GM18951 (cell line): ENCODE data around the gene KLF7.

Experiments
- POLR2A ChIP-seq: IDR thresholded peaks from 4 replicates; pipeline ENCODE4 v1.6.1; 2011; ENCODE audit warnings: mild to moderate bottlenecking; ENCODE audit not compliant: insufficient read length, insufficient read depth; ENCODE audit errors: extremely low read depth
- in situ Hi-C: fragments of 300-500 bp; cut with MboI; formaldehyde crosslinking; loops from one replicate; pipeline ENCODE4 v1.12.0; 2022; ENCODE audit warnings: low sequenced_read_pairs, mixed read lengths, inconsistent platforms; ENCODE audit not compliant: unreplicated experiment

The KLF7 gene

GRCh38 chr2:207163053-207163755, 2.5 kb downstream of the KLF7 start:
- no peak for TF ChIP-seq POLR2A
- in situ Hi-C loops: no loop called here

DNA sequence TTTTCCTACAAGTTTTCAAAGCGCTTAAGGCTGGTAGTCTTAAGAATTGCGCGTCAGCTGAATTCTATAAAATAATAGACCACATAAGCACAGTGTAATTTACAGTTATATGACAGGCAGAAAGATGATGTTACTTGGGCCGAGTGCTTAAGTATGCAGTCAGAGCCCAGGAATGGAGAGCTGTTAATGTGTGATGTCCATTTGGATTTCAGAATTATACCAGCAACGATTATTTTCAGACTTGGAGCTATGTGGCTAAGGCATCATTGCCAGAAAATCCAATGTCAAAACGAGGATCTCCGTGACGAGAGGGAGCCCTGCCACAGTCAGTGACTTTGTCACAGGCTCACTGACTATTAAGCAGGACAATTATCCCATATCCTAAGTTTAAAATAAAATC, 3.4 kb downstream of the KLF7 start:
- in situ Hi-C loops: no loop called here
- no peak for TF ChIP-seq POLR2A

DNA sequence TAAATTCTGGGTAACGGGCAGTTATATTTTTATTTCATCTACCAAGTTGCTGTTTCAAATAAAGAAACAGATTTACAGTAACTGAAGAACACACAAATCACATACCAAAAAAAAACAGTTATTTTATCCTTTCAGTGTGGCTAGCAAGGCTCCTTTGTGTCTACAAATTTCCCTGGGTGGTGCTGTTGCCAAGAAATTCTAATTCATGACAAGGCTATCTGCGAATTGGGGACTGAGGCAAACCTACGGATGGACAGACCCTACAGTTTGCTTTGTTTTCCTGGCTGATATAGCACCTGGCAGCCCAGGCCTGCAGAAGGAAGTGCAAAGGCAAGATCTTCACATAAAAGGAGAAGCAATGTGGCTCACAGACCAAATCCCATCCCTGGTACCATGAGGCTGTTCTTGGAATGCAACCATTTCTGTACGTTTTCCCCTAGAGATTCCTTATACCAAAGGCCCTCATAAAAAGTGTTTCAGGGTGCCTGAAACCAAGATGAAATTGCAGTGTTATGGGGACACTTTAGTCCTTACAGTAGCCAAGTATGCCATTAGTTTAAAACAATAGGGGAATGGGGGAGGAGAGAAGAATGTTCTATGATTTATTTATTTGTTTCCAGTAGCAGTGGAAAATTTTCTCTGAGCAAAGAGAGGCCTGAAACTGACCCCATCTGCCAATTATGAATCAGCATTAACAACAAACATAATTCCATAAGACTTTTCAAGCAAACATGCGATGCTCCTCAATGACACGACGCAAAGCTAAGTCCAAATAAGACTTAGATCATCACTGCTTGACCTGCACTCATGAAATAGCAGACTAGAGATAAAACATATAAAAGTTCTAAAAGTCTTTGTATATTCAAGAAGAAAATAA, 4.3 kb downstream of the KLF7 start:
- in situ Hi-C loops: no loop called here
- no peak for TF ChIP-seq POLR2A

- TF ChIP-seq POLR2A: no peak
- in situ Hi-C loops: no loop called here
Measured at GRCh38 chr2:207160115-207160514, 5.6 kb downstream of the KLF7 start.

DNA sequence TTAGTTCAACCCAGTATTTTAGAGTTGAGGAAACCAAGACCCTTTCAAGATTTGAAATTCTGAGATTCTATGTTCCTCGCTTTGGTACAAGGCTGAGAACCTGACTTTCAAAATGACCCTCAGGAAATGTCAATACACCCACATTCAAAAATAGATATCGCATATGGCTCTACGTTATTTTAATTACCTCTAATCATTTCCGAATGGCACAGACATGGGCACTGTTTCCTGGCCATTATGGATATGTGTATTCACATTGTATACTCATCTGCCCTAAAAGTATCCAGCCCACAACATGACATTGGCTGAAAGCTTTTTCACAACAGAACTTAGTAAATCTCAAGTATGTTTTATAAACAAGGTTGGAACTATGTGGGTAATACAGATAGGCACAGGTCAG, 6.7 kb downstream of the KLF7 start:
- in situ Hi-C loops: no loop called here
- TF ChIP-seq POLR2A: no peak

DNA sequence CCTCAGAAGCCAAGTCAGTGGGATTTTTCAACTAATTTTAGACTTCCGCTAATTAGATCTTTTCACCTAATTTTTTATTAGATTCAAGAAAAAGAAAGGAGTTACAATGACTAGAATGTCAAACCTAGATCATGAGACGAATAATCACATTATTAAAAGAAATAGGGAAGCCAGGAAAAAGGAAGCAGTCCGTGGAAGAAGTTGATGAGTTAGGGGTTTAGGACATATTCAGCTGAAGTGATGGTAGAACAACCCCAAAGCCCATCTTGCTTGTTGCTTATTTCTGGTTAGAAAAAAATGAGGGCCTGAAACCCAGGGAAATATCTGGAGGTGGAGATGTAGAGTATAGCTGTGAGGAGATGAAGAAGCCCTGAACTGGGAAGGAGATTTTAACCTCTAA, 8.0 kb downstream of the KLF7 start:
- in situ Hi-C loops: no loop called here
- no peak for TF ChIP-seq POLR2A

DNA sequence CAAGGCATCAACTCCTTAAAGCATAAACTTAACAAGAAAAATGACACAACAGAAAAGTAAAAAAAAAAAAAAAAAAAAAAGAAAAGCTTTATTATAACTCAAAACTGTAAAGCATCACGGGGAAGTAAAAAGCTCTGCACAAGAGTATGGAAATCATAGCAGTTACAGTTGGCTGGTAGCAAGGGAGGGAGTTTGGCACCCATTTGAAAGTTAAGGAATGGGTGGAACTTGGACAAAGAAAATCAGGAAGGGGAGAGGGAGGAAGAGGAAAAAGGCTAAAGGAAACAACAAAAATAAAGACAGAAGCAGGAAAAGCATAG, 8.6 kb downstream of the KLF7 start:
- no peak for TF ChIP-seq POLR2A
- in situ Hi-C loops: no loop called here

- TF ChIP-seq POLR2A: no peak
- in situ Hi-C loops: no loop called here
Measured at GRCh38 chr2:207156451-207157161, 9.1 kb downstream of the KLF7 start.

- in situ Hi-C loops: no loop called here
- TF ChIP-seq POLR2A: no peak
Measured at GRCh38 chr2:207155516-207156444, 10.0 kb downstream of the KLF7 start.

DNA sequence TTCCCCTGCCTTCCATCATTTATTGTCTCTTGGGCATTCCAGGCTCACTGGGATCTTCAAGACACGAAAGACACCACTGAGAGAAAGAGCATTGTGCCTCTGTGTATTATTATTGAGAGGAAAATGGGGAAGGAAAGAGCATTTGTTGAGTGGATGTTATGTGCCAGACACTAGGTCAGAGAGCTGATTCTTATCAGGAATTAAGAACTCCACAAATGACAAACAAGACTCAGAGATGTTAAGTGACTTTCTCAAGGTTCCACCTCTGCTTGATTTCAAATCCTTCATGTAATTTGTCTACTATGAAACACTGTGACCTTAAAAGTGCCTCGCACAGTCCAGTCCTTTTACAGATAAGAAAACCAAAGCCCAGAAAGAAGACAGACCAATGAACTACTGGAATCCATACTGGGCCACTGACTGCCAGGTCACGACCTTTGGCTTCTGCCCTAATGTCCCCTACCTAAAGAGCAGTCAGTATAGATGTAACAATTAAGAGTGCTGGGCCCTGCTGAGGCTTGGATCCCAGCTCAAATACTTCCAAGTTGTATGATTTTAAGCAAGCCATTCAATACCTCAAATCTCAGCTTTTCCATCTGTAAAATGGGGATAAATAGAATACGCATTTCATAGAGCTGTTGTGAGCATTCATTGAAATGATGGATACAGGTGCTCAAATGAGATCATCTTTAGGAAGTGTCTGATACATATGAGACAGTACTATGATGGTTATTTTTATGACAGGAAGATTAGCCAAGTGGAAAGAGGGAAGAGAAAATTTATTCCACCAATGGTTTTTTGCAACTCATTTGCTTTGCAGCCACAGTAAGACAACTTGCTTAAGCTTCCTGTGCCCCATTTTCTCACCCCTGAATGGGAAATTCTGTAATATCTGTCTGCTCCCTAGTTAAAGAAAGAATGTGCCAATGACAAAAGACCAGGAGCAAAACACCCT, 10.9 kb downstream of the KLF7 start:
- in situ Hi-C loops: no loop called here
- no peak for TF ChIP-seq POLR2A

GRCh38 chr2:207153266-207153975, 12.3 kb downstream of the KLF7 start:
- TF ChIP-seq POLR2A: no peak
- in situ Hi-C loops: no loop called here
